D721Med (cell line): Measurements from ENCODE around the gene LCP1.
A peak's percentile ranks its signal among the peaks of the same experiment; 100 is the strongest.
"Not testable (repeated sequence)": the region's sequence is repeated elsewhere in the genome, so short reads cannot be mapped to it uniquely, and the experiment has no call there.

Source experiments
- DNase-seq: peaks from one replicate; pipeline ENCODE4 v3.0.0; 2011; ENCODE audit warnings: low spot score; ENCODE audit not compliant: insufficient read length
- FAIRE-seq: peaks from 2 replicates; lab custom pipeline; 2011; peaks lifted over from hg19 to GRCh38; lab: Jason Lieb, UNC
- TF ChIP-seq, protein P1 (sequence below): IDR thresholded peaks from 2 replicates; pipeline ENCODE4 v1.5.1; 2012; ENCODE audit warnings: mild to moderate bottlenecking, control low read depth; ENCODE audit not compliant: insufficient read depth; ENCODE audit errors: missing control alignments

Gene LCP1, protein sequence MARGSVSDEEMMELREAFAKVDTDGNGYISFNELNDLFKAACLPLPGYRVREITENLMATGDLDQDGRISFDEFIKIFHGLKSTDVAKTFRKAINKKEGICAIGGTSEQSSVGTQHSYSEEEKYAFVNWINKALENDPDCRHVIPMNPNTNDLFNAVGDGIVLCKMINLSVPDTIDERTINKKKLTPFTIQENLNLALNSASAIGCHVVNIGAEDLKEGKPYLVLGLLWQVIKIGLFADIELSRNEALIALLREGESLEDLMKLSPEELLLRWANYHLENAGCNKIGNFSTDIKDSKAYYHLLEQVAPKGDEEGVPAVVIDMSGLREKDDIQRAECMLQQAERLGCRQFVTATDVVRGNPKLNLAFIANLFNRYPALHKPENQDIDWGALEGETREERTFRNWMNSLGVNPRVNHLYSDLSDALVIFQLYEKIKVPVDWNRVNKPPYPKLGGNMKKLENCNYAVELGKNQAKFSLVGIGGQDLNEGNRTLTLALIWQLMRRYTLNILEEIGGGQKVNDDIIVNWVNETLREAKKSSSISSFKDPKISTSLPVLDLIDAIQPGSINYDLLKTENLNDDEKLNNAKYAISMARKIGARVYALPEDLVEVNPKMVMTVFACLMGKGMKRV

GRCh38 chr13:46181840-46182490 is at the start of gene LCP1:
LCP1 (minus strand) TSS chr13:46182177; CDS start chr13:46159662, 22,515 bp downstream.
- no peak for DNase-seq
- TF ChIP-seq, protein P1, sequence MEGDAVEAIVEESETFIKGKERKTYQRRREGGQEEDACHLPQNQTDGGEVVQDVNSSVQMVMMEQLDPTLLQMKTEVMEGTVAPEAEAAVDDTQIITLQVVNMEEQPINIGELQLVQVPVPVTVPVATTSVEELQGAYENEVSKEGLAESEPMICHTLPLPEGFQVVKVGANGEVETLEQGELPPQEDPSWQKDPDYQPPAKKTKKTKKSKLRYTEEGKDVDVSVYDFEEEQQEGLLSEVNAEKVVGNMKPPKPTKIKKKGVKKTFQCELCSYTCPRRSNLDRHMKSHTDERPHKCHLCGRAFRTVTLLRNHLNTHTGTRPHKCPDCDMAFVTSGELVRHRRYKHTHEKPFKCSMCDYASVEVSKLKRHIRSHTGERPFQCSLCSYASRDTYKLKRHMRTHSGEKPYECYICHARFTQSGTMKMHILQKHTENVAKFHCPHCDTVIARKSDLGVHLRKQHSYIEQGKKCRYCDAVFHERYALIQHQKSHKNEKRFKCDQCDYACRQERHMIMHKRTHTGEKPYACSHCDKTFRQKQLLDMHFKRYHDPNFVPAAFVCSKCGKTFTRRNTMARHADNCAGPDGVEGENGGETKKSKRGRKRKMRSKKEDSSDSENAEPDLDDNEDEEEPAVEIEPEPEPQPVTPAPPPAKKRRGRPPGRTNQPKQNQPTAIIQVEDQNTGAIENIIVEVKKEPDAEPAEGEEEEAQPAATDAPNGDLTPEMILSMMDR, result no peak
- FAIRE-seq, result no peak

DNA sequence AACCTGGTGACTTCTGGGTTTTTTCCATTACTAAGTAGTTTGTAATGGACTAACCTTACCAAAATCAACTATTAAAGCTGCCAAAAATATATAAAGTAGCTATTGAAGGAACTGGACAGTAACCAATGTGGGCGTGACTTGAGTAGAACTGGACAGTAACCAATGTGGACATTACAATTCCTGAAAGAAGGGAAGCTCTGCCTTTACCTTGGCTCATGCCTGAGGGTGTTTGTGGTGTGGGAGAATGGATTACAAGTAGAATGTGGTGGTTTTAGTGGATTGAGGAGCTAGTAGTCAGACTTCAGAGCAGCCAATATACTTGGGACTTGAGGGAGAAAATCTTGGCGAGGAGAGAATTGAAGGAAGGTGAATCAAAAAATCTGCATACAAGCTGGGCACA is 47.3 kb upstream of the LCP1 start:
- no peak for DNase-seq
- TF ChIP-seq, protein P1, result no peak
- FAIRE-seq, result no peak

- FAIRE-seq, DNase-seq: not testable (repeated sequence)
Observed at GRCh38 chr13:46220234-46220633, 38.3 kb upstream of the LCP1 start.

- not testable (repeated sequence) for FAIRE-seq, DNase-seq
Observed at GRCh38 chr13:46214741-46215140, 32.8 kb upstream of the LCP1 start.

DNA sequence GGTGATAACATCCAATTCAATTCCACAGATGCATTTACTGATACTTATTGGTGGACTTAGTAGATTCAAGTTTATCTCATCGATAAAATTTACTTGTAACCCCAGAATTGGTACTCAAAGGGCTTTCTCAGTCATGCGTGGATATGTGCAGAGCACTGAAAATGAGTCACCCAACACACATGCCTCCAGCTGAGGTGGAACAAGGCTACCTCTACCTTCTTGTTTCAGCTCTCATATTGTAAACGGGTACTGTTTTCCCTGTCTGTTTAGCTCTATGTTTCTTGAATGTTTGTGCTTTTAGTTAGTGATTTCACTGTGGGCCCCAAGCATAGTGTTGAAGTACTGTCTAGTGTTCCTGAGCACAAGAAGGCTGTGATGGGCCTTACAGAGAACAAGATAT is 31.3 kb upstream of the LCP1 start:
- FAIRE-seq (no peak), DNase-seq (no peak)
- TF ChIP-seq, protein P1, result no peak

- TF ChIP-seq, protein P1, result no peak
- no peak for FAIRE-seq
- peak; percentile 22 for DNase-seq
Observed at GRCh38 chr13:46211483-46212351, 29.7 kb upstream of the LCP1 start, which contains the start of gene LRRC63. LRRC63 (plus strand) TSS chr13:46211928; CDS start chr13:46213035, 1,107 bp downstream.

- DNase-seq (no peak), FAIRE-seq (no peak)
- TF ChIP-seq, protein P1, result no peak
Observed at GRCh38 chr13:46211116-46211482, 29.1 kb upstream of the LCP1 start.
